Mesothelial cell of epicardium (in vitro differentiated cells): ENCODE measurements around the gene ATXN2. TPM values are rescaled to one million over a fixed set of nuclear protein-coding genes. Genes with fewer than 3 reads are reported as not detected.

Source experiments
- DNase-seq, 2 experiments: peaks; one replicate each; pipeline ENCODE4 v3.0.0; 2021; ENCODE audit warnings: low spot score in 2 of 2; ENCODE audit not compliant: unreplicated experiment in 2 of 2
- H3K27ac Mint-ChIP-seq: 2 replicates; pipeline ENCODE4 v1.8.0; 2021; ENCODE audit warnings: mixed read lengths
- H3K27me3 Mint-ChIP-seq: 2 replicates; pipeline ENCODE4 v1.8.0; 2021; ENCODE audit warnings: low read depth, mixed read lengths
- H3K36me3 Mint-ChIP-seq: 2 replicates; pipeline ENCODE4 v1.8.0; 2021; ENCODE audit warnings: mixed read lengths
- H3K4me1 Mint-ChIP-seq: 2 replicates; pipeline ENCODE4 v1.8.0; 2021; ENCODE audit warnings: mixed read lengths
- H3K4me3 Mint-ChIP-seq: 2 replicates; pipeline ENCODE4 v1.8.0; 2021; ENCODE audit warnings: mild to moderate bottlenecking, moderate library complexity, mixed read lengths
- H3K9me3 Mint-ChIP-seq: 2 replicates; pipeline ENCODE4 v1.8.0; 2021; ENCODE audit warnings: mixed read lengths
- total RNA-seq: library from RNA; stranded (reverse); gene quantifications from 3 replicates; pipeline ENCODE4 v1.2.1, GENCODE V29; 2021
- TF ChIP-seq, protein P1 (sequence below): fragments of 200-600 bp; sonication (generic); IDR thresholded peaks from one replicate; pipeline ENCODE4 v1.5.0; 2021; ENCODE audit warnings: antibody characterized with exemption; ENCODE audit not compliant: unreplicated experiment

The ATXN2 gene
- total RNA-seq, 1 donor from 2014 or later = 152 TPM

DNA sequence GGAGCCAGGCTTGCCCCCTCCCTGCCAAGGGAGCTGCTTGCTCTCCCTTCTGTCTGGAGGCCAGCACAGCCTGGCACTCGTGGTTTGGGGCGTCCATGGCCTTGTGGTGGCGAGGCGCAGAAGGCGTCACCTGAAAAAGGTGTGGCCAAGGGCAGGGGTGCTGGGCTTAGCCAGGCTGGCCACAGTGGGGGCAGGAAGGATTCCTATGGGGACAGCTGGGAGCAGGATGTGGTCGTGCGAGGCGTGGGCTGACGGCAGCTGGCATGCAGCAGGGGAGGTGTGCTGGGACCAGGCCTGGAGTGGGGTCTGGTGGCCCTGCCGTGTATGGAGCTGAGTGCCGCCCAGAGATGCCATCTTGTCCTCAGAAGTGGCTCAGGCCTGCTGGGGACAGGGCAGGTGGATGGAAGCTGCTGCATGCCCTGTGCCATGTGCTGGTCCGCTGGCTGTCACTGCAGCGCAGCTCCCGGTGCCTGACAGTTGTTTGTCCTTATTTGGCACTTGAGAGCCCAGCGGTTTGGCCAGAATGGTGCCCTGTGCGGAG, 163.4 kb downstream of the ATXN2 start:
- TF ChIP-seq, protein P1, sequence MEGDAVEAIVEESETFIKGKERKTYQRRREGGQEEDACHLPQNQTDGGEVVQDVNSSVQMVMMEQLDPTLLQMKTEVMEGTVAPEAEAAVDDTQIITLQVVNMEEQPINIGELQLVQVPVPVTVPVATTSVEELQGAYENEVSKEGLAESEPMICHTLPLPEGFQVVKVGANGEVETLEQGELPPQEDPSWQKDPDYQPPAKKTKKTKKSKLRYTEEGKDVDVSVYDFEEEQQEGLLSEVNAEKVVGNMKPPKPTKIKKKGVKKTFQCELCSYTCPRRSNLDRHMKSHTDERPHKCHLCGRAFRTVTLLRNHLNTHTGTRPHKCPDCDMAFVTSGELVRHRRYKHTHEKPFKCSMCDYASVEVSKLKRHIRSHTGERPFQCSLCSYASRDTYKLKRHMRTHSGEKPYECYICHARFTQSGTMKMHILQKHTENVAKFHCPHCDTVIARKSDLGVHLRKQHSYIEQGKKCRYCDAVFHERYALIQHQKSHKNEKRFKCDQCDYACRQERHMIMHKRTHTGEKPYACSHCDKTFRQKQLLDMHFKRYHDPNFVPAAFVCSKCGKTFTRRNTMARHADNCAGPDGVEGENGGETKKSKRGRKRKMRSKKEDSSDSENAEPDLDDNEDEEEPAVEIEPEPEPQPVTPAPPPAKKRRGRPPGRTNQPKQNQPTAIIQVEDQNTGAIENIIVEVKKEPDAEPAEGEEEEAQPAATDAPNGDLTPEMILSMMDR = no peak
- Mint-ChIP-seq H3K27me3 (no peaks in the 10 kb centered on the region), H3K27ac (peak overlapping the region; percentile 9), H3K4me1 (peaks cover 11% of the 10 kb centered on the region), H3K9me3 (no peaks in the 10 kb centered on the region), H3K36me3 (peaks cover 6% of the 10 kb centered on the region), H3K4me3 (no peak overlapping the region)
- DNase-seq = no peak

DNA sequence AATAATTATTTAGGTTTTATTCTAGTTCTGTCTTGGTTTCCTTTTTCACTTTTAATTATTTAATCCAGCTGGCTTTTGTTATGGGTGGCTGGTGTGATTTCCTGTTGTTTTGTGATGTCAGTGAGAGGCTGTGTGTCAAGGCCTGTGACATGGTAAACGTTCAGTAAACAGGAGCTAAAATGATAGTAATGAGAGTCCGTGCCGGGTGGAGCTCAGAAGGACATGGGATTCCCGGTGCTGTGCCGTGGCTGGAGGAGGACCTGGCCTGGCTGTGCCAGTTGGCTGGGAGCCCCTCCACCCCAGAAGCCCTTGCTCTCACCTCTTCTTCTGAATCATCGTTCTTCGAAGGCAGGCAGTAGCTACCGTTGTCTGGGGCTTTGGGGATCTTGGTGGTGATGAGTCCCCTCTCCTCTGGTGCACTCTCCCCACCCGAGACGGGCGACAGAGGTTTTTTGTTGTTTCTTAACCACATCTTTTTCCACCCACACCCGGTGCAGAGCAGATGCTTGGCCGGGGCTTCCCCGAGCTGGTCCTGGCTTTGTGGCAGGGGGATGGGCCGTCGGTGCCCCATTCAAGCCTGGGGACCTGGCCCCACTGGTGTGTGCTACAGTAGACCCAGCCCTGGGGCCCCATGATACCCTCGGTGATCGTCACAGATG, 164.3 kb downstream of the ATXN2 start:
- no peak overlapping the region for H3K4me3 Mint-ChIP-seq
- peaks cover 11% of the 10 kb centered on the region for H3K4me1 Mint-ChIP-seq

DNA sequence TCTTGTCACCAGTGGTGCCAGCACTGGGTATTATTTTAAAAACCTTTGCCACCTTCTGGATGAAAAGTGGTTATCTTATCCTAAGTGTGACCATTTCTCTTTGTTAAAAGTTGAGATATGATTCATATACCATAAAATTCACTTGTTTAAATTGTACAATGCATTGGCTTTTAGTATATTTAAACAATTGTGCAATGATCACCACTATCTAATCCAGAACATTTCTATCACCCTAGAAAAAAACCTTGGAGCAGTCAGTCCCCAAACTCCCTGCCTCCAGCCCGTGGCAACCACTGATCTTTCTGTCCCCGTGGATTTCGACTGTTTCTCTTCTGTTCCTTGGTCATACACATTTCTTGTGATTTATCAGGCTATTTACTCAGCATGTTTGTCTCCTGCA, 165.1 kb downstream of the ATXN2 start:
- H3K36me3 Mint-ChIP-seq = peaks cover 2% of the 10 kb centered on the region
- no peaks in the 10 kb centered on the region for H3K9me3 Mint-ChIP-seq
- TF ChIP-seq, protein P1 = no peak
- DNase-seq = no peak
- peaks cover 11% of the 10 kb centered on the region for H3K4me1 Mint-ChIP-seq
- H3K27ac Mint-ChIP-seq = no peak overlapping the region
- no peak overlapping the region for H3K4me3 Mint-ChIP-seq
- H3K27me3 Mint-ChIP-seq = no peaks in the 10 kb centered on the region

More for the DNA sequence above, 164.3 kb downstream of the ATXN2 start:
- Mint-ChIP-seq H3K36me3 (peaks cover 2% of the 10 kb centered on the region), H3K27ac (no peak overlapping the region), H3K9me3 (no peaks in the 10 kb centered on the region), H3K27me3 (no peaks in the 10 kb centered on the region)
- TF ChIP-seq, protein P1 = no peak
- no peak for DNase-seq

DNA sequence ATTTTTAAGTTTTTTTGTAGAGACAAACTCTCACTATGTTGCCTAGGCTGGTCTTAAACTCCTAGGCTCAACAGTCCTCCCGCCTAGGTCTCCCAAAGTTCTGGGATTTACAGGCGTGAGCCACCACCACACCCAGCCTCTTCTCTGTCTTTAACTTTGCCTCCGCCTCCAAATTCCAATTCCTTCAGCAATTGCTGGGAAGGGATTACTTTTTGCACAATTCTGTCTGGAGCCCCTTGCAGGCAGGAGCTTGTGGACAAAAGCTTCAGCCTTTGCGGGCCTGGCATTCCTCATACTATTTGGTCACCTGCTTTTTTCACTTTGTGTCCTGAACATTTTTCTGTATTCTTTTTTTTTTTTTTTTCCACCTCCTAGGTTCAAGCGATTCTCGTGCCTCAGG, 167.3 kb downstream of the ATXN2 start:
- no peaks in the 10 kb centered on the region for H3K36me3 Mint-ChIP-seq
- H3K27ac Mint-ChIP-seq = no peak overlapping the region
- H3K4me3 Mint-ChIP-seq = no peak overlapping the region
- TF ChIP-seq, protein P1 = no peak
- no peaks in the 10 kb centered on the region for H3K27me3 Mint-ChIP-seq
- H3K4me1 Mint-ChIP-seq = peaks cover 6% of the 10 kb centered on the region
- no peak for DNase-seq
- H3K9me3 Mint-ChIP-seq = no peaks in the 10 kb centered on the region

DNA sequence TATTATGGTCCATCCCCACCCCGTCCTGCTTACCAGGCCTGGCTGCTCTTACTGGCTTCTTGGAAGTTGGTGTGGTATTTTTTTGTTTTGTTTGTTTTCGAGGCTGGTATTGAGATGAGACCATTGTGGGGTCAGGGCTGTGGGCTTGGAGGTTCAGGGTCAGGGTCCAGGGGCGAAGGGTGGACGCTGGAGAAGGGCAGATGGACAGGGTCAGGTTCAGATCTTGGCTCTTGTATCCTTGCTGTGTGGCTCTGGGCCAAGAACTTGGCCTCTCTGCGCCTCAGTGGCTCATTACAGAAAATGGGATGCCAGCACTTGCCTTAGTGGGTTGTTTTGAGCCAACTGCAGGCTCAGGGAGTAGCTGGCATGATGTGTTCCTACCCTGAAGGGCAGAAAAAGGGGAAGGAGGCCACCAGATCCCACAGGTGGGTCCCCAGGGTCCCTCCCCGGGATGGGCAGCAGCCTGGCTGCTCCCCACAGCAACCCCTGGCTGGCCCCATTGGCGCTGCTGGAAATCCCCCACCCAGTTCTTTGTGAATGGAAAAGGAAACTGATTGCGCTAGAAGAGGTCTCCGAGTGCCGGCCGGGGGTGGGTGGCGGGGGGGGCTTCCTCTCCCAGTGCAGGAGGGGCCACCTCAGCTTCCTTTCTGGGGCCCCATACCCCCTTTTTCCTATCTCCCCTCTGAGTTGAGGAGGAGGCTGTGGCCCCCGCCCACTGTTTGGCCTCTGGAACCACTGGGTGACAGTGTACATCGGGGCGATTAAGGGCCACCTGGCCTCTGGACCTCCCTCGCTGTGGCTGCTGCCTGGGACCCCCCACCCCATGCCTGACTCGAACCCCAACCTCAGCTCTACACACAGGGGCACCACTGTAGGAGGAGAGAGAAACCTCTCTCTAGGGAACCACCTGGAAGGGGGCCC, 168.4 kb downstream of the ATXN2 start:
- Mint-ChIP-seq H3K27me3 (no peaks in the 10 kb centered on the region), H3K4me1 (peaks cover 6% of the 10 kb centered on the region), H3K4me3 (no peak overlapping the region), H3K27ac (no peak overlapping the region), H3K36me3 (no peaks in the 10 kb centered on the region), H3K9me3 (no peaks in the 10 kb centered on the region)
- no peak for DNase-seq
- TF ChIP-seq, protein P1 = no peak
